22Rv1 (cell line): ENCODE measurements around the gene WDR5.

Experiments used
- ZFX ChIP-seq: fragments of 450-650 bp; IDR thresholded peaks from 2 replicates; pipeline ENCODE4 v1.6.1; 2017; ENCODE audit warnings: antibody characterized with exemption, borderline replicate concordance
- TF ChIP-seq, protein P1 (sequence below): fragments of 450-650 bp; IDR thresholded peaks from 2 replicates; pipeline ENCODE4 v1.5.1; 2017; ENCODE audit warnings: mild to moderate bottlenecking

DNA sequence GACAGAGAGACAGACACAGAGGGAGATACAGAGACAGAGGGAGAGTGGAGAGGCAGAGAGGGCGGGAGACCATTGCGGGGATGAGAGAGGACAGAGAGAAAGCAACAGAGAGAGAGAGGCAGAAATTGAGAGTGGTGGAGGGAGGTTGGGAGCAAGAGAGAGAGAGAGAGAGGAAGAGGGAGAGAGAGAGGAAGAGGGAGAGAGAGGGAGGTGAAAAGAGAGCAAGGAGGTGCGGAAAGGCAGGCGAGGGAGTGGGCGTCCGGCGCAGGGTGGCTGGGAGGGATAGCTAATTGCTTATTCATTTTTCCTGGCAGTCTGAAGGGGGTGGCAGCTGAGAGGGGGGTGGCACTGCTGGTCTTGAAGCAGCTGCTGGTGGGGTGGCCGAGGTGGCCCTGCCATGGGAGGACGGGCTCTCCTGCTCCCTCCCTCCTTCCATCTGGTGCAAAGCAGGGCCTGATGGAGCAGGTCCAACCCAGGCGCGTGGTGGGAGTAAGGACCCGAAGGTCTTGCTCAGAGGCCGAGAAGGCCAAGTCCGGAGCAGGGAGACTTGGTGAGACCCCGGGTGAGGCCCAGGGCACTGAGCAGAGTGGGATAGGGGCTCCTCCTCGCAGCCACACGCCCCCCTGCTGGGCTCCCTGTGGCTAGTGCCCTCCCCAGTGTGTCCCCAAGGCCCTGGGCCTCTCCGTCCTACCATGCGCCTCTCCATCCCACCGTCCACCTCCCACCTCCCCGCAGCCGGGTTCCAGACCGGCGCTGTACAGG is 53.8 kb downstream of the WDR5 start:
- TF ChIP-seq, protein P1, sequence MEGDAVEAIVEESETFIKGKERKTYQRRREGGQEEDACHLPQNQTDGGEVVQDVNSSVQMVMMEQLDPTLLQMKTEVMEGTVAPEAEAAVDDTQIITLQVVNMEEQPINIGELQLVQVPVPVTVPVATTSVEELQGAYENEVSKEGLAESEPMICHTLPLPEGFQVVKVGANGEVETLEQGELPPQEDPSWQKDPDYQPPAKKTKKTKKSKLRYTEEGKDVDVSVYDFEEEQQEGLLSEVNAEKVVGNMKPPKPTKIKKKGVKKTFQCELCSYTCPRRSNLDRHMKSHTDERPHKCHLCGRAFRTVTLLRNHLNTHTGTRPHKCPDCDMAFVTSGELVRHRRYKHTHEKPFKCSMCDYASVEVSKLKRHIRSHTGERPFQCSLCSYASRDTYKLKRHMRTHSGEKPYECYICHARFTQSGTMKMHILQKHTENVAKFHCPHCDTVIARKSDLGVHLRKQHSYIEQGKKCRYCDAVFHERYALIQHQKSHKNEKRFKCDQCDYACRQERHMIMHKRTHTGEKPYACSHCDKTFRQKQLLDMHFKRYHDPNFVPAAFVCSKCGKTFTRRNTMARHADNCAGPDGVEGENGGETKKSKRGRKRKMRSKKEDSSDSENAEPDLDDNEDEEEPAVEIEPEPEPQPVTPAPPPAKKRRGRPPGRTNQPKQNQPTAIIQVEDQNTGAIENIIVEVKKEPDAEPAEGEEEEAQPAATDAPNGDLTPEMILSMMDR, result no peak
- no peak for TF ChIP-seq ZFX
